IgD-negative memory B cell (primary cell): ENCODE results near the gene BRIX1. TPM values are rescaled to one million over a fixed set of nuclear protein-coding genes. Genes with fewer than 3 reads are reported as not detected.

Experiments used
- H3K27ac Mint-ChIP-seq, 3 donors: one replicate each; pipeline ENCODE4 v1.8.0; 2020 to 2022; ENCODE audit warnings: mild to moderate bottlenecking in 3 of 3, mixed read lengths in 3 of 3, moderate library complexity in 1 of 3
- H3K27me3 Mint-ChIP-seq: one replicate; pipeline ENCODE4 v1.8.0; 2021; ENCODE audit warnings: mixed read lengths
- H3K36me3 Mint-ChIP-seq: one replicate; pipeline ENCODE4 v1.8.0; 2020; ENCODE audit warnings: mild to moderate bottlenecking, mixed read lengths
- H3K4me1 Mint-ChIP-seq, 3 donors: one replicate each; pipeline ENCODE4 v1.8.0; 2020 to 2022; ENCODE audit warnings: mixed read lengths in 3 of 3, mild to moderate bottlenecking in 1 of 3
- H3K4me3 Mint-ChIP-seq, 4 donors: one replicate each; pipeline ENCODE4 v1.8.0; 2020 to 2022; ENCODE audit warnings: mild to moderate bottlenecking in 4 of 4, mixed read lengths in 4 of 4, moderate library complexity in 3 of 4
- H3K9me3 Mint-ChIP-seq, 3 donors: one replicate each; pipeline ENCODE4 v1.8.0; 2020 to 2021; ENCODE audit warnings: mixed read lengths in 3 of 3, mild to moderate bottlenecking in 1 of 3
- polyA plus RNA-seq: library from polyadenylated mRNA; unstranded; fragments of 300-500 nt; fragmentation: Illumina TruSeq; gene quantifications from one replicate; pipeline ENCODE4 v1.2.3, GENCODE V29; 2021

BRIX1 gene, protein sequence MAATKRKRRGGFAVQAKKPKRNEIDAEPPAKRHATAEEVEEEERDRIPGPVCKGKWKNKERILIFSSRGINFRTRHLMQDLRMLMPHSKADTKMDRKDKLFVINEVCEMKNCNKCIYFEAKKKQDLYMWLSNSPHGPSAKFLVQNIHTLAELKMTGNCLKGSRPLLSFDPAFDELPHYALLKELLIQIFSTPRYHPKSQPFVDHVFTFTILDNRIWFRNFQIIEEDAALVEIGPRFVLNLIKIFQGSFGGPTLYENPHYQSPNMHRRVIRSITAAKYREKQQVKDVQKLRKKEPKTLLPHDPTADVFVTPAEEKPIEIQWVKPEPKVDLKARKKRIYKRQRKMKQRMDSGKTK
- 49.7 TPM for polyA plus RNA-seq

DNA sequence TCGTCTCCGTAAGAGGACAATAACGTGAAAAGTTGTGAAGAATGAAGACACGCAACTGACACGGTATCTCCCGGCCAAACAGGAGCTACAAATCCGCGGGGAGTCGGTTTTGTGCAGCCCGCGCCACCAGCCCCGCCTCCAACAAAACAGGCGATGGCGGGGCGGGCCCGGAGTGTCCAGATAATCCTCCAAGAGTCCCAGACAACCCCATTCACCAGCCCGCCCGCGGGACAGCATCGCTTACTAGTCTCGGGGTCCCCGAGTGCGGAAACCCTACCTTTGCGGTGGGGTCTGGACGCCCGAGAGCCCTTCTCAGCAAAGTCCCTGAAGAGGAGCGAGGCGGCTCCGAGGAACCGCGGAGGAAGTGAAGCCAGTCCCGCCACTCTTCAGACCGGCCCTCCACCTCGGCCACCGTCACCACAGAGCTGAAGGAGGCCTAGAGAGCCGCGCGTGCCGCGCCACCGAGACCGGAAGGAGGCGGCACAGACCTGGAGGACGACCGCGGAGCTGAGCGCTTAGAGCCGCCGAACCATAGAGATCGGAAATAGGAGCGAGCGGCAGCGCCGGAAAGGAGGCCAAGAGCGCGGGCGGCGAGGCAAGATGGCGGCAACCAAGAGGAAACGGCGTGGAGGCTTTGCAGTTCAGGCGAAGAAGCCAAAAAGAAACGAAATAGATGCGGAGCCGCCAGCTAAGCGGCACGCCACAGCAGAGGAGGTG lies at the start of gene BRIX1, which contains the start of gene RAD1:
TSS of gene BRIX1 (plus strand) at position 573 of the 717 bp plus-strand sequence. CDS start at position 601, 28 bp downstream.
TSS of gene RAD1 (minus strand) at position 366 of the 717 bp plus-strand sequence. CDS start 612 bp downstream, outside the sequence.
- Mint-ChIP-seq H3K4me1 (peaks cover 16 to 26% (median 21%) of the 10 kb centered on the region in 3 donors), H3K27me3 (no peaks in the 10 kb centered on the region), H3K4me3 (peak within 1 kb of the TSS in 1 of 4 donors; percentile 5), H3K36me3 (peaks cover 2% of the 10 kb centered on the region), H3K9me3 (no peaks in the 10 kb centered on the region), H3K27ac (peak within 1 kb of the TSS in 1 of 3 donors; percentile 56)

DNA sequence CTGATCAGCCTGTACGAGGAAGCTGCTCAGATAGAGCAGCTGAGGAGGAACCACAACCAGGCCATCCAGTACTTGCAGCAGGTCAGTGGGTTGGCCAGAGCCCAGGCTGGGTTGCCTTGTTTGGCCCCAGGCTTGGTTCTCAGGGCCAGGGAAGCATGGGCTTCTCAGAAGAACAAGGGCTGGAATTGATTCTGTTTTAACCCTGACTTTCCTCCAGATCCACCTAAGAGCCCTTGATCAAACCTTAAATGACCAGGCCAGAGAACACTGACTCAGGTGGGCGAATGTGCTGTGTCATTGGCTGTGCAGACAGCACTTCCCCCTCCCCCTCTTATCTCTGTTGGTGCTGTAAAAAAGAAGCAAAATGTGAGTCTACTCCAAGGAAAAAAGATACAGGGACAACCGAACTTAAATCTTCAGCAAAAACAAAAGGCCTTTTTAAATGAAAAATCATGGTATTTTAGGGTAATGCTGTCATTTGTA lies 48.5 kb upstream of the BRIX1 start:
- Mint-ChIP-seq H3K36me3 (peaks cover 2% of the 10 kb centered on the region), H3K4me3 (no peak overlapping the region), H3K9me3 (no peaks in the 10 kb centered on the region), H3K4me1 (no peaks in the 10 kb centered on the region), H3K27ac (no peak overlapping the region), H3K27me3 (no peaks in the 10 kb centered on the region)

DNA sequence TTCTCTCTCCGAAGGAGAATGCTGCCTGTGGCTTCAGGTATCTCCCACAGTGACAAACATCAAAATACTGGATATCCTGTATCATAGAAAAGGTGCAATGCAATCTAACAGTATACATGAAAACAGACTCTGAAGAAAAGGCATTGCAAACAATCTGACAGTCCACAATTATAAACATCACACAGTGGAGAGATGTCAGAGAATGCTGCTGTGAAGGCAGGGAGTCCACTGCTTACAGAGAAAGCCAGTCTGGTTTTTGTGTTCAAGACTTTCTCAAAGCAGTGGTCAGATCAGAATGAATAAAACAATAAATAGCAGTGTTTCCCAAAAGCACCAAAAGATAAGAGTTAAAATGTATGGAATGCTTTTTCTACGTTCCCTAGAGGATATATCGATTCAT lies 47.9 kb upstream of the BRIX1 start:
- Mint-ChIP-seq H3K4me3 (no peak overlapping the region), H3K36me3 (peaks cover 2% of the 10 kb centered on the region), H3K27ac (no peak overlapping the region), H3K27me3 (no peaks in the 10 kb centered on the region), H3K4me1 (no peaks in the 10 kb centered on the region), H3K9me3 (no peaks in the 10 kb centered on the region)

DNA sequence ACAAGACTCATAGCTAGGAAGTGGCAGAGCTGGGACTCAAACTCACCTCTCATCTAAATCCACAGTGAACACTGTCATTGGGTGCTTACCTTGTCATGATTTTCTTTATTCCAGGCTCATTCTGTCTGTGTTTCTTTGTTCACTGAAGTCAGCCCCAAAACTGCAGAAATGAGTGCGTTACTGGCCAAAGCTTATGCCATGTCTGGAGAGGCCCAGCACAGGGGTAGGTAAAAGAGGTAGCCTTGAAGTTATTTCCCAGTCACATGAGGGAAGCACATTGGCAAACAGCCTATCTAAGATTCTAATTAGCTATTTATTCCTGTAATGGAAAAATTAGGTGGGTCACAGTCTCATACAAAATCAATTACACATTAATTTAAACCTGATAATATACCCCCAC lies 46.7 kb upstream of the BRIX1 start:
- H3K4me3 Mint-ChIP-seq: no peak overlapping the region
- no peaks in the 10 kb centered on the region for H3K4me1 Mint-ChIP-seq
- H3K9me3 Mint-ChIP-seq: no peaks in the 10 kb centered on the region
- H3K27ac Mint-ChIP-seq: no peak overlapping the region
- H3K36me3 Mint-ChIP-seq: peaks cover 2% of the 10 kb centered on the region
- no peaks in the 10 kb centered on the region for H3K27me3 Mint-ChIP-seq

DNA sequence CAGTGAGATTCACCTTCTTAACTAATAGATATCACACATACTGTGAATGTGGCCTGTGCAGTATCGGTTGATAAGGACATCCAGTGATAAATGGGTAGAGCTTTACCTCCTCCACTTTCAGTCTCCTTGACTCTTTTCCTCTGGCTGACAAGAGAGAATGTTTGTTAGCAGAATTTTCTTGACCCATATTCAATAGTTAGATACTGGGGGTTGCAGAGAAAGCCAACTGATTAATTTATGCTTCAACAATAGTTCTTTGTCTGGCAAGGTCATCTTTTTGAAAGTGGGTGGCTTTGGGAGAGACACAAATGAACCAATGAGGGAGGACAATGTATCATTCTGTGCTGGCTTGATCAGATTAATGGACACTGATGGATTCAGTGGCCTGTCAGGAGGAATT lies 46.3 kb upstream of the BRIX1 start:
- Mint-ChIP-seq H3K27me3 (no peaks in the 10 kb centered on the region), H3K27ac (no peak overlapping the region), H3K4me3 (no peak overlapping the region), H3K4me1 (no peaks in the 10 kb centered on the region), H3K36me3 (peaks cover 2% of the 10 kb centered on the region), H3K9me3 (no peaks in the 10 kb centered on the region)

DNA sequence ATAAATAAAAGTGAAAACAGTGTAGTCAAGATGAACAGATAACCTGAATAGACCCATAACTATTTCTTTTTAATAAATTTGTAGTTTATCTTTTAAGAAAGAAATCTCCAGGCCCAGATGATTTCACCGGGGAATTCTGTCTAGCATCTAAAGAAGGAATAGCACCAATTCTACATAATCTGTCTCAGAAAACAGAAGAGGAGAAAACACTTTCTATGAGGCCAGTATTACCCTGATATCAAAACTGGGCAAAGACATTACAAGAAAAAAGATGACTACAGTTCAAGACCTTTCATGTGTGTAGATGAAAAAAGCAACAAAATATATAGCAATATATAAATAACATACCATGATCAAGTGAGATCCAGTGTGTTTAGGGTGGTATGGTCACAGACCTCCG lies 45.1 kb upstream of the BRIX1 start:
- Mint-ChIP-seq H3K9me3 (peaks cover under 1 to 3% (median under 1%) of the 10 kb centered on the region in 3 donors), H3K27me3 (no peaks in the 10 kb centered on the region)

DNA sequence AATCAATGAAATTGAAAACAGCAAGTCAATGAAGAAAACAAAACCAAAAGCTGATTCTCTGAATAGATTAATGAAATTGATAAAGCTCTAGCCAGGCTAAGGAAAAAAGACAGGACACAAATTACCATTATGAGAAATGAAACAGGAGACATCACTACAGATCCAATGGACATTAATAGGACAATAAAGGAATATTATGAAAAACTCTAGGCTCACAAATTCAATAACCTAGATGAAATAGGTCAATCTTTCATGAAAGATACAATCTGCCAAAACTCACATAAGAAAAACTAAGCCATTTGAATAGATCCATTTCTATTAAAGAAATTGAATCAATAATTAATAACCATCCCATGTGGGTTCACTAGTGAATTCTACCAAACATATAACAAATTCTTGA lies 39.2 kb upstream of the BRIX1 start:
- H3K4me3 Mint-ChIP-seq: no peak overlapping the region
- H3K9me3 Mint-ChIP-seq: peaks cover 2 to 13% (median 10%) of the 10 kb centered on the region in 3 donors
- no peaks in the 10 kb centered on the region for H3K27me3 Mint-ChIP-seq
- peaks cover 2% of the 10 kb centered on the region for H3K36me3 Mint-ChIP-seq
- no peaks in the 10 kb centered on the region for H3K4me1 Mint-ChIP-seq
- H3K27ac Mint-ChIP-seq: no peak overlapping the region

More for the DNA sequence above, 45.1 kb upstream of the BRIX1 start:
- H3K36me3 Mint-ChIP-seq: peaks cover 2% of the 10 kb centered on the region
- no peak overlapping the region for H3K27ac Mint-ChIP-seq
- H3K4me1 Mint-ChIP-seq: no peaks in the 10 kb centered on the region
- H3K4me3 Mint-ChIP-seq: no peak overlapping the region

DNA sequence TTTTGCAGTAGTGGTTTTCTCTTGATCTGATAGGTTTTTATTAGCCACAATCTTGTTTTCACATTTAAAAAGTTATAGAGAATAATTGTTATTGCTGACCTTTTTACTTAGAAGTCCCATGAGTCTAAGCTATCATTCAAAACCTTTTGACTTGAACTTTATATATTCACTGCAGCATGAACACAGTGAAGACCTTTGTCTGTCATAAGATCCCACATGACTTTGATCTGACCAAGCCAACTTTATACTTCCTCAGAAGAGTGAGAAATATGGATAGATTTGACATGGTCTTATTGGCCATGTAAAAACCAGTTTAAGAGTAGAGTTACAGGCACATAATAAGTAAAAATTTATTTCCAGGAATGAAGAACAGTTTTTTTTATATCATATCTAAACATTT lies 34.3 kb upstream of the BRIX1 start:
- Mint-ChIP-seq H3K27me3 (peaks cover 2% of the 10 kb centered on the region), H3K27ac (no peak overlapping the region), H3K36me3 (peaks cover 2% of the 10 kb centered on the region), H3K4me3 (no peak overlapping the region), H3K4me1 (no peaks in the 10 kb centered on the region), H3K9me3 (peaks cover 0 to 5% (median 4%) of the 10 kb centered on the region in 3 donors)

DNA sequence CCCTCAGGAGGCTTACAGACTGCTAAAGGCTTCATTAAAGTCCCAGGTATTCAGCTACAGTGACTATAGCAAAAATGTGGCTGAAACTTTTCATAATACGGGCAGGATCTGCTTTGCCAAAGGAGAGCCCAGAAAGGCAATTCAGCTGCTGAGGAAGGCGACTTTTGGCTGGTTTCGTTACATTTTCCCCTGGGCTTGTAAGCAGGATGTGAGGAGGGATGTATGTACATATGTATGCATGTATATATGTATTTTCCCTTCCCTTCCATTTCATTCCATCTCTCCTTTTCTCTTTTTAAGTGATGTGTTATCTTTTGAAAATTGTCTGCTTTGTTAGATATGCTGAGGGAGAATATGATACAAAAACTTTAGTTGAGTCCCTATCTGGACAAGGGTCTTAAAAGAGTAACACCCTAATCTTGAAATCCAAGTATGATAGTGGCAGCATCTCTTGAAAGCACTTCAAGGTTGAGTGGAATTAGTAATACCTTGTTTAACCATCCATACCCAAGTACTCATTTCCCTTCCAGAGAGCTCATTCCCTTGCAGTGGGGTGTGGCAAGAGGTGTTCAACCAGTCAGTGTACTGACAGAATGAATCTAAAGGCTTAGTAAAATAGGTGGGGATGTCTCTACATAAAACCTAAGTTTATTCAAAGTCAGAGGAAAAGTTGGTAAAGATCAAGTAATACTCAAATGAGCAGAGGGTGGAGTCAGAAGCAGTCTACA lies 29.0 kb upstream of the BRIX1 start:
- H3K9me3 Mint-ChIP-seq: no peaks in the 10 kb centered on the region
- peaks cover 4% of the 10 kb centered on the region for H3K27me3 Mint-ChIP-seq
- no peaks in the 10 kb centered on the region for H3K36me3 Mint-ChIP-seq
- H3K4me3 Mint-ChIP-seq: no peak overlapping the region
- H3K4me1 Mint-ChIP-seq: no peaks in the 10 kb centered on the region
- H3K27ac Mint-ChIP-seq: no peak overlapping the region

DNA sequence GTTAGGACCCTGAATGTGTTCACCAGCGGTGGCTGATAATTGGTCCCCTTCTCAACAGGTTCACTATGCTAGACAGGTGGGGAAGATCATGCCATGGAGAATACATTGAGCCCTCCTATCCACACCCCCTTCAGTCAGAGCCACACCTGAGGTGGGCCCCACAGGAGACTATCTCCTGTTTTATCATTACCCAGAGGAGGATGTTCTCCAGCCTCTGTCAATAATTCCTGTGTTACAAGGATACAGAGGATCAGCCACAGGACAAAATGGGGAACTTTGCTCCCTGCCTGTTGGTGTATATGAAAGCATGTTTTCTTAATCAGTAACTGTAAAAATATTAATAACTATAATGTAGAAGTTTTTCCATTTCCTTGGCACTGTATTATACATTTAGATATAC lies 26.1 kb upstream of the BRIX1 start:
- no peaks in the 10 kb centered on the region for H3K9me3 Mint-ChIP-seq
- H3K27ac Mint-ChIP-seq: no peak overlapping the region
- H3K4me1 Mint-ChIP-seq: no peaks in the 10 kb centered on the region
- no peak overlapping the region for H3K4me3 Mint-ChIP-seq
- no peaks in the 10 kb centered on the region for H3K36me3 Mint-ChIP-seq
- H3K27me3 Mint-ChIP-seq: peaks cover 2% of the 10 kb centered on the region

DNA sequence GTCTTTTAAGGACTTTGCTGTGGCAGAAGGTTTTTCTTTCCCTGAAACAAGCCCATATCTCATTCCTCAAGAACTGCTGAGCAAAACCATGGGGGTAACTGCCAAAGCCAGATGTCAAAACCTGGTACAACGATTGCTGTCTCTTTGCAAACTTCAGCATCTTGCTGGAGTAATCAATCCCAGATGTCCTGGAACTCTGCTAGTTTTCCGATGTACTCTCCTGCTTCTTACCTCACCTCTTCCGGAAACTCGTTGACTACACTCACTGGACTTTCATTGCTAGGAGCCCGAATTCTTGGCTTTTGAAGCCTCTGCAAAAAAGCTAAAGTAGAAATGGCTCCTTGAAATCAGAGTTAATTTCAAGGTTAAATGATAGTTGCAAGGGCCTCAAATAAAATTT lies 23.5 kb upstream of the BRIX1 start:
- Mint-ChIP-seq H3K27ac (no peak overlapping the region), H3K4me1 (no peaks in the 10 kb centered on the region), H3K4me3 (no peak overlapping the region), H3K27me3 (peaks cover 2% of the 10 kb centered on the region), H3K36me3 (no peaks in the 10 kb centered on the region), H3K9me3 (no peaks in the 10 kb centered on the region)

DNA sequence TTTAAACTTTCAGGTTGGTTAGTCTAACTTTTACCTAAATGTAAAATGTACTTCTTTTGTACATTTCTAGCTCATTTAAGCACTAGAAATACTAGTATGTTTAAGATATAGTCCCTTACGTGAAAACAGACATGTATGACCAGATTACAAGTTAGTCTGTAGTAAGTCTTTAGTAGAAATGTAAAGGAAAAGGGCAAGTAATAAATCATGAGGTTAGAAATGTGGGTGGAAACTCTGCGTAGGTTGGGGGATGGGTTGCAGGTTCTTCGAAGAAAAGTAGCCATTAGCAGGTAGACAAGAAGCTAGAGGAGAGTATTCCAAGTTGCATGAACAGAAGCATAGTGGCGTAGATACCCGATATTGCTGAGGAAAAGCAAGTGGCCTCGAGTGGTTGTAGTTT lies 23.1 kb upstream of the BRIX1 start:
- Mint-ChIP-seq H3K27ac (no peak overlapping the region), H3K27me3 (peaks cover 2% of the 10 kb centered on the region), H3K9me3 (no peaks in the 10 kb centered on the region), H3K4me3 (no peak overlapping the region), H3K4me1 (no peaks in the 10 kb centered on the region), H3K36me3 (no peaks in the 10 kb centered on the region)

DNA sequence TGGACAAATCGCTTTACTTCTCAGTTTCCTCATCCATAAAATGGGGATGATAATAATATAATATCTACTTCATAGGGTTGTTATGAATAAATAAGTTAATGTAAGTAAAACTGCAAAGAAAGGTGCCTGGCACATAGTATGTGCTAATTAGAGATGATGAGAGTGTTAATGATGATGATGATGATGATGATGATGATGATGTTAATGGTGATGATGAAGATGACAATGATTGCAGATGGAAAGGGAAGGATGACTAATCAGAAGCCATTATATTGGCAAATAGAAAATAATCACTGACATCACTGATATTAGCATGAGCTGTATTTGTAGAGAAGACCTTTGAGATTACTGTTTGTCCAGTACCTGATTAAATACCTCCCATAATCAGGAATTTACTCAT lies 20.8 kb upstream of the BRIX1 start:
- Mint-ChIP-seq H3K4me3 (no peak overlapping the region), H3K27ac (no peak overlapping the region), H3K4me1 (no peaks in the 10 kb centered on the region), H3K36me3 (no peaks in the 10 kb centered on the region), H3K27me3 (no peaks in the 10 kb centered on the region), H3K9me3 (no peaks in the 10 kb centered on the region)

DNA sequence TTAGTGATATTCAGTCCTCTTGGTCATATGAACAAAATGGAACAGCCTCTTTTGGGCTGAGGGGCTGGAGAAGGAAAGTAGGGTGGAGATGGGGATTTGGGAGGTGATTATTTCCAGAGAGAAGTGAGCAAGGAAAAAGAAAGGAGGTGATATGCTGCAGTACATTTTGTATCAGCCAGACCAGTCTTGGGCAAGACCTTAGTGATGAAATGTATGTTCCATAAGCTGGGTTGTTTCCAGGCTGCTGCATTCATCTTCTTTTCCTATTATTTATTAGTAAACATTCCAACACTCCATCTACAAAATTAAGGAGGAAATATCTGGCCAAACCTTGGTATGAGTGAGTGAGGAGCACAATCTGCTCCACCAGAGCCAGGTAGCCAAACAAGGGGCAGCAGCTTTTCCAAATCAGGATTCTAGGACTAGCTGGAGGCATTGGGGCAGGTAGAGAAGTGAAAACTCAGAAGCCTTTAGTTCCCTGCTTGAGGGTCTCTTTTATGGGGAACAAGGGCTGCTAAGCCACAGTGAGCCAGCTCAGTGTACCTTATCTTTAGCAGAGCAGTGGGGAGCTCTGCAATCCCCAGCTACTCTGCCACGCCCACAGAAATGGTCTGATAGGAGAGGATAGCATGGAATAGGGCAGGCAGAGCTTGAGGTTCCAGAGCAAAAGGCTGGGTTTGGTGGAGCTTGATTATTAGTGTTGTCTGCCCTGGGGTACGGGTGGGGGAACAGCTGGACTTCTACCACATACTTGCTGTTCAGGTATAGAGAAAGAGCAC lies 19.7 kb upstream of the BRIX1 start:
- Mint-ChIP-seq H3K27ac (no peak overlapping the region), H3K9me3 (no peaks in the 10 kb centered on the region), H3K27me3 (no peaks in the 10 kb centered on the region), H3K36me3 (no peaks in the 10 kb centered on the region), H3K4me1 (no peaks in the 10 kb centered on the region), H3K4me3 (no peak overlapping the region)
